Measurements from ENCODE around the gene CCDC81. TPM values are rescaled to one million over a fixed set of nuclear protein-coding genes. Genes with fewer than 3 reads are reported as not detected.

Gene CCDC81
- total and polyA plus RNA-seq, 2 of the 13 experiments (the other 11 are each of a cell fraction or from before 2014, with no cell fraction given) = 0.15 to 0.22 TPM

GRCh38 chr11:86459682-86460460 lies 85.2 kb downstream of the CCDC81 start:
- Histone ChIP-seq H3K27me3 (ENCODE audit: control insufficient read depth in 1 of 2, insufficient read depth in 2 of 2, low read length in 2 of 2) (no peaks in the 10 kb centered on the region), H3K4me1 (ENCODE audit: insufficient read depth, low read length) (no peaks in the 10 kb centered on the region), H4K20me1 (ENCODE audit: insufficient read depth, low read length) (no peaks in the 10 kb centered on the region), H3K4me2 (ENCODE audit: low read depth, low read length) (no peak overlapping the region), H2AFZ (ENCODE audit: low read length) (no peak overlapping the region), H3K36me3 (replicated peaks in 1 of 2; ENCODE audit: control insufficient read depth in 1 of 2, insufficient read depth in 2 of 2, low read length in 2 of 2) (no peaks in the 10 kb centered on the region), H3K9ac (ENCODE audit: insufficient read depth, low read depth, low read length) (no peak overlapping the region), H3K9me3 (ENCODE audit: low read length) (no peaks in the 10 kb centered on the region), H3K27ac (ENCODE audit: extremely low read length, insufficient read depth, low read length) (no peak overlapping the region), H3K79me2 (ENCODE audit: insufficient read depth, low read length) (no peaks in the 10 kb centered on the region), H3K4me3 (replicated peaks in 1 of 3; ENCODE audit: insufficient read depth in 1 of 3, low read depth in 2 of 3, low read length in 3 of 3) (no peak overlapping the region)
- FAIRE-seq = no peak
- DNase-seq (ENCODE audit: low spot score) = peak; percentile 49
- no peak for ATAC-seq
- CTCF ChIA-PET (ENCODE audit: low intra/inter-chr PET ratio, low total read pairs) = interaction anchor here (1.4 to 1.7 kb wide), 2 partner anchors 111 to 359 kb away, joined by 3 to 6 read pairs; no protein-coding TSS in a partner anchor
- BruUV-seq (replicated peaks) = no TSS peak
- intact Hi-C loops (cut with micrococcal nuclease; ENCODE audit: unreplicated experiment) (loop anchor here (5.0 kb wide), 1 partner anchor 342 kb away; the partner anchor contains the start of gene PRSS23), in situ Hi-C loops (cut with HindIII; ENCODE audit: extremely low pct_ligation_motif_present, low pct_unique_long_range_greater_than_20kb) (loop anchor here (5.0 kb wide), 2 partner anchors 112 to 357 kb away; no protein-coding TSS in a partner anchor)
- WGBS (ENCODE audit: low lambda C conversion rate) = 16% methylated on average over 3 of the region's 3 CpGs
- TF ChIP-seq ATAD3A (CRISPR knock-in tag; IDR thresholded peaks at IDR 0.05) = no peak
- TF ChIP-seq FOSL2 (CRISPR knock-in tag; IDR thresholded peaks at IDR 0.05) = peak; percentile 68
- POLR2A ChIA-PET = interaction anchor here (0.9 to 1.2 kb wide), 3 partner anchors 10 to 24 kb away, joined by 3 to 5 read pairs (median 3); no protein-coding TSS in a partner anchor

- H3K4me2 ChIP-seq (ENCODE audit: low read depth, low read length) = no peak overlapping the region
- POLR2A ChIA-PET = interaction anchor here (0.7 to 1.2 kb wide), 3 partner anchors 9 to 15 kb away, joined by 3 to 5 read pairs (median 3); no protein-coding TSS in a partner anchor
- H3K9ac ChIP-seq (ENCODE audit: insufficient read depth, low read depth, low read length) = no peak overlapping the region
Measured at GRCh38 chr11:86460461-86461385, 86.0 kb downstream of the CCDC81 start.

More at GRCh38 chr11:86460461-86461385, 86.0 kb downstream of the CCDC81 start:
- Histone ChIP-seq H3K36me3 (replicated peaks in 1 of 2; ENCODE audit: control insufficient read depth in 1 of 2, insufficient read depth in 2 of 2, low read length in 2 of 2) (no peaks in the 10 kb centered on the region), H3K79me2 (ENCODE audit: insufficient read depth, low read length) (no peaks in the 10 kb centered on the region), H3K27ac (ENCODE audit: extremely low read length, insufficient read depth, low read length) (no peak overlapping the region), H3K27me3 (ENCODE audit: control insufficient read depth in 1 of 2, insufficient read depth in 2 of 2, low read length in 2 of 2) (no peaks in the 10 kb centered on the region), H3K9me3 (ENCODE audit: low read length) (no peaks in the 10 kb centered on the region), H2AFZ (ENCODE audit: low read length) (no peak overlapping the region), H3K4me1 (ENCODE audit: insufficient read depth, low read length) (no peaks in the 10 kb centered on the region), H3K4me3 (replicated peaks in 1 of 3; ENCODE audit: insufficient read depth in 1 of 3, low read depth in 2 of 3, low read length in 3 of 3) (no peak overlapping the region), H4K20me1 (ENCODE audit: insufficient read depth, low read length) (no peaks in the 10 kb centered on the region)
- intact Hi-C loops (cut with micrococcal nuclease; ENCODE audit: unreplicated experiment) (no loop called here), in situ Hi-C loops (cut with HindIII; ENCODE audit: extremely low pct_ligation_motif_present, low pct_unique_long_range_greater_than_20kb) (no loop called here)
- CTCF ChIA-PET (ENCODE audit: low intra/inter-chr PET ratio, low total read pairs) = interaction anchor here (1.4 kb wide), 1 partner anchor 110 kb away, joined by 3 read pairs; no protein-coding TSS in a partner anchor
- TF ChIP-seq USF2 (IDR thresholded peaks at IDR 0.05; ENCODE audit: low read depth, low read length) (no peak), USF2 (CRISPR knock-in tag; IDR thresholded peaks at IDR 0.05; ENCODE audit: borderline replicate concordance) (no peak), KLF13 (CRISPR knock-in tag; IDR thresholded peaks at IDR 0.05) (no peak), KMT2B (CRISPR knock-in tag; IDR thresholded peaks at IDR 0.05) (no peak)
- WGBS (ENCODE audit: low lambda C conversion rate) = 25% methylated on average over 8 of the region's 9 CpGs
- BruUV-seq (replicated peaks) = no TSS peak
- no peak for DNase-seq (ENCODE audit: low spot score)
- no peak for ATAC-seq
- FAIRE-seq = no peak
